ENCODE data around the gene MYL5.

The MYL5 gene

GRCh38 chr4:708631-708933, 34.2 kb downstream of the MYL5 start:
- DNase-seq, result no peak

GRCh38 chr4:709348-709747, 35.0 kb downstream of the MYL5 start:
- DNase-seq, result no peak

- DNase-seq, result no peak
Measured at GRCh38 chr4:710116-710515, 35.8 kb downstream of the MYL5 start.

- DNase-seq, result no peak
Measured at GRCh38 chr4:710916-711315, 36.6 kb downstream of the MYL5 start.

DNA sequence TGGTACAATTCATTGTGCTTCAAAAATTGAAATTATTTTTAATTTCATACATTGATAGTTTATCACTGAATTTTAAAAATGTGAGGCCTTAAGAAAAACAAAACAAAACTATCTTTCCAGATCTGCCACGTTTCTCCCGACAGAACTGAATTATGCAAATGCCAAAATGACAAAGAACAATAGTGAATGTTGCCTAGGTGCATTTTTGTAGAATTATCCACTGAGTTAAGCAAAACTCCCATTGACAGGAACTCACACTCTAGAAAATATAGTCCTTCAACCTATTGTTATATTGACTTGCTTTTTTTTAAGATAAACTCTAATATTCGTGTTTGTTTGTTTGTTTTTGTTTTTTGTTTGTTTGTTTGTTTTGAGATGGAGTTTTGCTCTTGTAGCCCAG, 37.8 kb downstream of the MYL5 start:
- no peak for DNase-seq

- no peak for DNase-seq
Measured at GRCh38 chr4:712916-713632, 38.7 kb downstream of the MYL5 start.

- DNase-seq, result no peak
Measured at GRCh38 chr4:714087-714486, 39.7 kb downstream of the MYL5 start.

GRCh38 chr4:717601-718320, 43.4 kb downstream of the MYL5 start:
- DNase-seq, result no peak

- no peak for DNase-seq
Measured at GRCh38 chr4:718460-718859, 44.1 kb downstream of the MYL5 start.

DNA sequence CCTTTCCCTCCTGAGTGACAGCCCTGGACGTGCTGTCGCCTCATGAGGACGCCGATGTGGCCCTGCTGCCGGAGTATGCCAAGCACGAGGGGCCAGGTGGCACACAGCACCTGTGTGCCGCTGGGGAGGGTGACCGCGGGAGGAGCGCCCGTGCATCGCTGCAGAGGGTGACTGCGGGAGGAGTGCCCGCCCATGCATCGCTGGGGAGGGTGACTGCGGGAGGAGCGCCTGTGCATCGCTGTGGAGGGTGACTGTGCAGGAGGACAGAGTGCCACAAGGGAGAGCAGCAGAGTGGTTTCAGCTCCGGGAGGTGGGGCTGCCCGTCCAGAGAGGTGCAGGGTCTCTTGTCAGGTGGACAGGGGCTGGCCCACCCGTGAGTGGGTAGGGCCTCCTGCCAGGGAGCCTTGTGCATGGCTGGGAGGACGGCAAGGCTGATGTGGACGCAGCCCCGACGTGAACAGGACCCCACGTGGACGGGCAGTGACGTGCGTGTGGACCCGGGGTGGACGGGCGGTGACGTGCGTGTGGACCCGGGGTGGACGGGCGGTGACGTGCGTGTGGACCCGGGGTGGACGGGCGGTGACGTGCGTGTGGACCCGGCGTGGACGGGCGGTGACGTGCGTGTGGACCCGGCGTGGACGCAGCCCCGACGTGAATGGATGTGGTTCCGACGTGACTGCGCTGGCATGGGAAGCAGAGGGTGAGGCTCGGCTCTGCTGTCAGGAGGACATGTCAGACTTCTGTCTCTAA, 45.9 kb downstream of the MYL5 start:
- DNase-seq, result no peak

- no peak for DNase-seq
Measured at GRCh38 chr4:721261-722168, 47.2 kb downstream of the MYL5 start.

DNA sequence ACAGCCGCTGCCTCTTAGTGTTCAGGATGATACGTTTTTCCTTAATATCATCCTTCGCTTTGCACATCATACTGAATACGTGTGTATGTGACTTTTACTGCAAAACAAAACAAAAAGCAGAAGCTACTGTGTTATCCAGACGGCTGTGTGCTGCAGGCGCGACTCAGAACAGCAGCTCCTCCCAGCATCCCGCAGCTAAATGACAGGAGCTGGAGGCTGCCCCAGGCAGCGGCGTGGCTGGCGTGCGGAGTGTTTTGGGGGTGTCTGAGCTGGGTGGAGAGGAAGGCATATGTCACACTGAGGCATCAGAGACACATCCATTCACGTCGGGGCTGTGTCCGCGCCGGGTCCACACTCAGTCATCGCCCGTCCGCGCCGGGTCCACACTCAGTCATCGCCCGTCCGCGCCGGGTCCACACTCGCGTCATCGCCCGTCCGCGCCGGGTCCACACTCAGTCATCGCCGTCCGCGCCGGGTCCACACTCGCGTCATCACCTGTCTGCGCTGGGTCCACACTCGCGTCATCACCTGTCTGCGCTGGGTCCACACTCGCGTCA, 47.9 kb downstream of the MYL5 start:
- no peak for DNase-seq

- no peak for DNase-seq
Measured at GRCh38 chr4:722851-723360, 48.6 kb downstream of the MYL5 start.

GRCh38 chr4:723751-724530, 49.6 kb downstream of the MYL5 start:
- no peak for DNase-seq

DNA sequence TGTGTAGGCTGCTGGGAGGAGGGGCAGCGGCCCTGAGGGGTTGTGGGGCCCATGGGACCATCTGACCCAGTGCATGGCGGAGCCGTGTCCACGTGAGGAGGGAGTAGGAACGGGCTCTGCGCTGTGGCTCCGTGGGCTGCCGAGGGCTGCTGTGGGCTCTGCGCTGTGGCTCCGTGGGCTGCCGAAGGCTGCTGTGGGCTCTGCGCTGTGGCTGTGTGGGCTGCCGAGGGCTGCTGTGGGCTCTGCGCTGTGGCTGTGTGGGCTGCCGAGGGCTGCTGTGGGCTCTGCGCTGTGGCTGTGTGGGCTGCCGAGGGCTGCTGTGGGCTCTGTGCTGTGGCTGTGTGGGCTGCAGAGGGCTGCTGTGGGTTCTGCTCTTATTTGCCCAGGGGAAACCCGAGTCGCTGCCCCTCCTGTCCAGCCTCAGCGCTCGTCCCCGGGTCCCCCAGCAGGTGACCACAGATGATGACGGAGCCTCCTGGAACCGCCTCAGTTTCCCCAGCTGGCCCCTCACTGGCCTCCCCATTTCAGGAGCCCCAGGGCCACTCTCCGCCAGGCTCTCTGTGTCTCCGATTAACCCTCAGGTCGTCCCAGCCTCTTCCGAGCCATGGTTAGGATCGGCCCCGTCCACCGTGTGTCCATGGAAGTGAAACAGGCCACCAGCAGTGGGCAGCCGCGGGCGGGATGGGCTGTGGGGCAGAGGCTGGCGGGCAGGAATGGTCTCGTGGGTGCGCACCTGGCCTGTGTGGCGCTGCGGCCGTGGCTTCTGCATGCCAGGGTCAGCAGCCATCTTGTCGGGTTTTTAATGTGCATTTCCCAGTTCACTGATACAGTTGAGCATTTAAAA, 51.3 kb downstream of the MYL5 start:
- DNase-seq, result no peak

GRCh38 chr4:726235-726787, 52.0 kb downstream of the MYL5 start:
- no peak for DNase-seq

GRCh38 chr4:726838-727237, 52.5 kb downstream of the MYL5 start:
- DNase-seq, result no peak

GRCh38 chr4:727576-727975, 53.2 kb downstream of the MYL5 start:
- no peak for DNase-seq

GRCh38 chr4:729336-730315, 55.3 kb downstream of the MYL5 start:
- no peak for DNase-seq

Measured in NCI-H1105 treated with DMSO at 0.1 percent for 48 hours (cell line).